Suprapubic skin (tissue), 3 donors: Measurements from ENCODE around the gene GATAD2A.

ENCODE experiments used
- POLR2A ChIP-seq, 2 donors: fragments of 450-650 bp; IDR thresholded peaks; one replicate each; pipeline ENCODE4 v1.6.1; 2017; ENCODE audit warnings: antibody characterized with exemption in 2 of 2, mild to moderate bottlenecking in 2 of 2, moderate library complexity in 2 of 2
- TF ChIP-seq, protein P1 (sequence below), 2 donors: fragments of 200-600 bp in 1 of 2; fragments of 450-650 bp in 1 of 2; sonication (generic) in 1 of 2; IDR thresholded peaks; one replicate each; pipeline ENCODE4 v1.5.1; 2016 to 2019; ENCODE audit warnings: antibody characterized with exemption in 2 of 2, mild to moderate bottlenecking in 1 of 2, moderate library complexity in 1 of 2

DNA sequence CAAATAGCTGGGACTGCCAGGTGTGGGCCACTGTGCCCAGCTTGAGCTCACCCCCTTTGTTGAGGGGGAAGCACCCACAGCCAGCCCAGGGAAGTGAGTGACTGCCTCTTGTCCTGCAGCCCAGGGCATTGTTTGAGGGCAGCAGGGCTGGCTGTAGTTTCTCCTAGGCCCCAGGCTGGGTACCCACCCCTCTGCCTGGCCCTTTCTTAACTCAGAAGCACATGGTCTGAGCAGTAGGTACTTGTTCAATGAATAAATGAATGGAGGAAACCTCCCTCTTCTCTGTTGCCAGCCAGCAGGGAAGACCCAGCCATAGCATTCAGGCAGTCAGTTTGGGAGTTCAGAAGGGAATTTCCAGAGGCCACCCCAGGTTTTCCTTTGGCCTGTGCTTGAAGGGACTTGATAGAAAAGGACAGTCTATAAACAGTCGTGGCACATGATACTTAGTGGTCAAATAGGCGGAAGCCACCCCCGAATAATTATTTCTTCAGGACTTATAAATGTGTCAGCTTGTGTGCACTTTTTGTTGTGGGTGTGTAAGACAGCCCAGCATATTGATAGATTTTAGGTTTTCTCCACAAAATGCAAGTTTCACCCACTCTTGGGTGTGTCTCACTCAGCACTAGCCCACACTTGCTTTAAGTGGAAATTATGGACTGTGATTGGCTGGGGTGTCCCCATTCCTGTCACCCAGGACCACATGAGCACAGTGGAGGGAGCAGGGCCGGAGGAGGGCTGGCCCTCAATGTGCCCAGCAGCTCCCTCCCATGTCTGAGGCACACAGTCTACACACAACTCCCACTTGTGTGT lies 33.1 kb downstream of the GATAD2A start:
- TF ChIP-seq POLR2A (IDR thresholded peaks at IDR 0.05): no peak
- TF ChIP-seq, protein P1, sequence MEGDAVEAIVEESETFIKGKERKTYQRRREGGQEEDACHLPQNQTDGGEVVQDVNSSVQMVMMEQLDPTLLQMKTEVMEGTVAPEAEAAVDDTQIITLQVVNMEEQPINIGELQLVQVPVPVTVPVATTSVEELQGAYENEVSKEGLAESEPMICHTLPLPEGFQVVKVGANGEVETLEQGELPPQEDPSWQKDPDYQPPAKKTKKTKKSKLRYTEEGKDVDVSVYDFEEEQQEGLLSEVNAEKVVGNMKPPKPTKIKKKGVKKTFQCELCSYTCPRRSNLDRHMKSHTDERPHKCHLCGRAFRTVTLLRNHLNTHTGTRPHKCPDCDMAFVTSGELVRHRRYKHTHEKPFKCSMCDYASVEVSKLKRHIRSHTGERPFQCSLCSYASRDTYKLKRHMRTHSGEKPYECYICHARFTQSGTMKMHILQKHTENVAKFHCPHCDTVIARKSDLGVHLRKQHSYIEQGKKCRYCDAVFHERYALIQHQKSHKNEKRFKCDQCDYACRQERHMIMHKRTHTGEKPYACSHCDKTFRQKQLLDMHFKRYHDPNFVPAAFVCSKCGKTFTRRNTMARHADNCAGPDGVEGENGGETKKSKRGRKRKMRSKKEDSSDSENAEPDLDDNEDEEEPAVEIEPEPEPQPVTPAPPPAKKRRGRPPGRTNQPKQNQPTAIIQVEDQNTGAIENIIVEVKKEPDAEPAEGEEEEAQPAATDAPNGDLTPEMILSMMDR (IDR thresholded peaks at IDR 0.05): no peak
